ENCODE results near the gene LSM11.
"Not testable (repeated sequence)": the region's sequence is repeated elsewhere in the genome, so short reads cannot be mapped to it uniquely, and the experiment has no call there.

Gene LSM11

DNA sequence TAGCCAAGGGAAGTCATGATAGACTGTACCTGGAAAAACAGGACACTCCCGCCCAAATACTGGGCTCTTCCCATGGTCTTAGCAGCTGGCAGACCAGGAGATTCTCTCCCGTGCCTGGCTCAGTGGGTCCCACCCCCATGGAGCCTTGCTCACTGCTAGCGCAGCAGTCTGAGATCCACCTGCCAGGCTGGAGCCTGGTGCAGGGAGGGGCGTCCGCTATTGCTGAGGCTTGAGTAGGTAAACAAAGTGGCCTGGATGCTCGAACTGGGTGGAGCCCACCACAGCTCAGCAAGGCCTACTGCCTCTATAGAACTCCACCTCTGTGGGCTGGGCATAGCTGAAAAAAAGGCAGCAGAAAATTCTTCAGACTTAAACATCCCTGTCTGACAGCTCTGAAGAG lies 22.4 kb upstream of the LSM11 start:
- Histone ChIP-seq H3K9me3 (ENCODE audit: insufficient read depth, low read depth, low read length) (no peaks in the 10 kb centered on the region), H2AFZ (ENCODE audit: low read length) (no peak overlapping the region), H3K9me2 (replicated peaks; ENCODE audit: low read depth, low read length) (no peaks in the 10 kb centered on the region), H3K4me1 (ENCODE audit: insufficient read depth, low read length, poor library complexity, severe bottlenecking) (no peaks in the 10 kb centered on the region), H3F3A (ENCODE audit: low read depth) (no peaks in the 10 kb centered on the region), H3K4me2 (ENCODE audit: low read depth, low read length, poor library complexity, severe bottlenecking) (no peak overlapping the region), H3K4me3 (ENCODE audit: low read length, poor library complexity, severe bottlenecking) (no peak overlapping the region), H3K27me3 (ENCODE audit: insufficient read depth, low read length, poor library complexity, severe bottlenecking) (no peaks in the 10 kb centered on the region), H3K36me3 (ENCODE audit: insufficient read depth, low read length) (no peaks in the 10 kb centered on the region), H3K9ac (ENCODE audit: low read depth, low read length, poor library complexity, severe bottlenecking) (no peak overlapping the region), H3K79me2 (ENCODE audit: insufficient read depth, low read length) (no peaks in the 10 kb centered on the region), H4K20me1 (ENCODE audit: insufficient read depth, low read length, poor library complexity, severe bottlenecking) (no peaks in the 10 kb centered on the region)
- TF ChIP-seq EZH2phosphoT487 (IDR thresholded peaks at IDR 0.05; ENCODE audit: borderline replicate concordance), result no peak
- TF ChIP-seq, protein P1, sequence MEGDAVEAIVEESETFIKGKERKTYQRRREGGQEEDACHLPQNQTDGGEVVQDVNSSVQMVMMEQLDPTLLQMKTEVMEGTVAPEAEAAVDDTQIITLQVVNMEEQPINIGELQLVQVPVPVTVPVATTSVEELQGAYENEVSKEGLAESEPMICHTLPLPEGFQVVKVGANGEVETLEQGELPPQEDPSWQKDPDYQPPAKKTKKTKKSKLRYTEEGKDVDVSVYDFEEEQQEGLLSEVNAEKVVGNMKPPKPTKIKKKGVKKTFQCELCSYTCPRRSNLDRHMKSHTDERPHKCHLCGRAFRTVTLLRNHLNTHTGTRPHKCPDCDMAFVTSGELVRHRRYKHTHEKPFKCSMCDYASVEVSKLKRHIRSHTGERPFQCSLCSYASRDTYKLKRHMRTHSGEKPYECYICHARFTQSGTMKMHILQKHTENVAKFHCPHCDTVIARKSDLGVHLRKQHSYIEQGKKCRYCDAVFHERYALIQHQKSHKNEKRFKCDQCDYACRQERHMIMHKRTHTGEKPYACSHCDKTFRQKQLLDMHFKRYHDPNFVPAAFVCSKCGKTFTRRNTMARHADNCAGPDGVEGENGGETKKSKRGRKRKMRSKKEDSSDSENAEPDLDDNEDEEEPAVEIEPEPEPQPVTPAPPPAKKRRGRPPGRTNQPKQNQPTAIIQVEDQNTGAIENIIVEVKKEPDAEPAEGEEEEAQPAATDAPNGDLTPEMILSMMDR (conservative IDR thresholded peaks at IDR 0.05; ENCODE audit: low read length), result no peak

DNA sequence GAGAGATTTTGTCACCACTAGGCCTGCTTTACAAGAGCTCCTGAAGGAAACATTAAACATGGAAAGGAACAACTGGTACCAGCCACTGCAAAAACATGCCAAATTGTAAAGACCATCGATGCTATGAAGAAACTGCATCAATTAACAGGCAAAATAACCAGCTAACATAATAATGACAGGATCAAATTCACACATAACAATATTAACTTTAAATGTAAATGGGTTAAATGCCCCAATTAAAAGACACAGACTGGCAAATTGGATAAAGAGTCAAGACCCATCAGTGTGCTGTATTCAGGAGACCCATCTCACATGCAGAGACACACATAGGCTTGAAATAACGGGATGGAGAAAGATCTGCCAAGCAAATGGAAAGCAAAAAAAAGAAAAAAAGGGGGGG lies 20.6 kb upstream of the LSM11 start:
- H4K20me1 ChIP-seq (ENCODE audit: insufficient read depth, low read length, poor library complexity, severe bottlenecking); H3K9me3 ChIP-seq (ENCODE audit: insufficient read depth, low read depth, low read length); H3K9me2 ChIP-seq (replicated peaks; ENCODE audit: low read depth, low read length); H3K36me3 ChIP-seq (ENCODE audit: insufficient read depth, low read length); H3K4me1 ChIP-seq (ENCODE audit: insufficient read depth, low read length, poor library complexity, severe bottlenecking); H3K79me2 ChIP-seq (ENCODE audit: insufficient read depth, low read length); H3K27me3 ChIP-seq (ENCODE audit: insufficient read depth, low read length, poor library complexity, severe bottlenecking); H2AFZ ChIP-seq (ENCODE audit: low read length); H3K4me2 ChIP-seq (ENCODE audit: low read depth, low read length, poor library complexity, severe bottlenecking); H3F3A ChIP-seq (ENCODE audit: low read depth); H3K9ac ChIP-seq (ENCODE audit: low read depth, low read length, poor library complexity, severe bottlenecking); H3K4me3 ChIP-seq (ENCODE audit: low read length, poor library complexity, severe bottlenecking): not testable (repeated sequence)

DNA sequence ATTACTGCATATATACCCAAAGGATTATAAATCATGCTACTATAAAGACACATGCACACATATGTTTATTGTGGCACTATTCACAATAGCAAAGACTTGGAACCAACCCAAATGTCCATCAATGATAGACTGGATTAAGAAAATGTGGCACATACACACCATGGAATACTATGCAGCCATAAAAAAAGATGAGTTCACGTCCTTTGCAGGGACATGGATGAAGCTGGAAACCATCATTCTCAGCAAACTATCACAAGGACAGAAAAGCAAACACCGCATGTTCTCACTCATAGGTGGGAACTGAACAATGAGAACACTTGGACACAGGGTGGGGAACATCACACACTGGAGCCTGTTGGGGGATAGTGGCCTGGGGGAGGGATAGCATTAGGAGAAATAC lies 16.9 kb upstream of the LSM11 start:
- not testable (repeated sequence) for H3K4me2 ChIP-seq (ENCODE audit: low read depth, low read length, poor library complexity, severe bottlenecking); H3K4me3 ChIP-seq (ENCODE audit: low read length, poor library complexity, severe bottlenecking); H3K4me1 ChIP-seq (ENCODE audit: insufficient read depth, low read length, poor library complexity, severe bottlenecking); H4K20me1 ChIP-seq (ENCODE audit: insufficient read depth, low read length, poor library complexity, severe bottlenecking); H3K9ac ChIP-seq (ENCODE audit: low read depth, low read length, poor library complexity, severe bottlenecking); H3K79me2 ChIP-seq (ENCODE audit: insufficient read depth, low read length); H2AFZ ChIP-seq (ENCODE audit: low read length); H3K27me3 ChIP-seq (ENCODE audit: insufficient read depth, low read length, poor library complexity, severe bottlenecking); H3F3A ChIP-seq (ENCODE audit: low read depth); H3K9me3 ChIP-seq (ENCODE audit: insufficient read depth, low read depth, low read length); H3K36me3 ChIP-seq (ENCODE audit: insufficient read depth, low read length); H3K9me2 ChIP-seq (replicated peaks; ENCODE audit: low read depth, low read length)

DNA sequence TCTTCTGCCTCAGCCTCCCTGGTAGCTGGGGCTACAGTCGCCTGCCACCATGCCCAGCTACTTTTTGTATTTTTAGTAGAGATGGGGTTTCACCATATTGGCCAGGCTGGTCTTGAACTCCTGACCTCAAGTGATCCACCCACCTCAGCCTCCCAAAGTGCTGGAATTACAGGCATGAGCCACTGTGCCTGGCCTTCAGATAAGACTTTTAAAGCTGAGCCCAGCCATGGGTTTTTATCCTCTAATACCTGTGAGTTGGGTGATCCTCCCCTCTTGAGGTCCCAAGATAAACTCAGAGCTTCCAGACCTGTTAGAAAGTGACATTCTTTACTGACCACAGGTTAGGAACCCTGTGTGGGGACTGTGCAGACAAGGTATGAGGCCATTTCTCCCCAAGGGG lies 15.7 kb upstream of the LSM11 start:
- H3K36me3 ChIP-seq (ENCODE audit: insufficient read depth, low read length); H3K4me2 ChIP-seq (ENCODE audit: low read depth, low read length, poor library complexity, severe bottlenecking); H3K4me1 ChIP-seq (ENCODE audit: insufficient read depth, low read length, poor library complexity, severe bottlenecking); H2AFZ ChIP-seq (ENCODE audit: low read length); H3F3A ChIP-seq (ENCODE audit: low read depth); H3K9me2 ChIP-seq (replicated peaks; ENCODE audit: low read depth, low read length); H3K27me3 ChIP-seq (ENCODE audit: insufficient read depth, low read length, poor library complexity, severe bottlenecking); H3K9me3 ChIP-seq (ENCODE audit: insufficient read depth, low read depth, low read length); H3K79me2 ChIP-seq (ENCODE audit: insufficient read depth, low read length); H4K20me1 ChIP-seq (ENCODE audit: insufficient read depth, low read length, poor library complexity, severe bottlenecking); H3K9ac ChIP-seq (ENCODE audit: low read depth, low read length, poor library complexity, severe bottlenecking); H3K4me3 ChIP-seq (ENCODE audit: low read length, poor library complexity, severe bottlenecking): not testable (repeated sequence)

DNA sequence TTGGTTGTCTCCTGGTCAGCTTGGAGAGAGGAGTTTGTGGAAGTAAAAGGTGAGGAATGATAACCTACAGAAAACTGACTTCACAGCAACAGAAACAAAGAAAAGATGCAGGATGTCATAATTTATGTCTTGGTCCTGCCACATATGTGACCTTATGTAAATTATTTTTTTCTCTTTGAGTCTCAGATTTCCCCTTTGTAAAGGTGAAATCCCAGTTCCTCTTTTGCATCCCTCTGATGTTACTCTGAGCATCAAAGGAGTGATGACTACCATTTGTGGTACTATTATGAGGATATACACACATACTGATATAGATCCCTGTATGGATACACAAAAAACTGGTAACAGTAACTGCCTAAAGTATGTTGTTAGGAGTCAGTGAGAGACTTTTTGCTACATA lies 13.7 kb upstream of the LSM11 start:
- Histone ChIP-seq H3K4me1 (ENCODE audit: insufficient read depth, low read length, poor library complexity, severe bottlenecking) (no peaks in the 10 kb centered on the region), H3K36me3 (ENCODE audit: insufficient read depth, low read length) (no peaks in the 10 kb centered on the region), H4K20me1 (ENCODE audit: insufficient read depth, low read length, poor library complexity, severe bottlenecking) (no peaks in the 10 kb centered on the region), H3K27me3 (ENCODE audit: insufficient read depth, low read length, poor library complexity, severe bottlenecking) (no peaks in the 10 kb centered on the region), H3K9ac (ENCODE audit: low read depth, low read length, poor library complexity, severe bottlenecking) (no peak overlapping the region), H3K79me2 (ENCODE audit: insufficient read depth, low read length) (no peaks in the 10 kb centered on the region), H3K4me3 (ENCODE audit: low read length, poor library complexity, severe bottlenecking) (no peak overlapping the region), H3K4me2 (ENCODE audit: low read depth, low read length, poor library complexity, severe bottlenecking) (no peak overlapping the region), H3F3A (ENCODE audit: low read depth) (no peaks in the 10 kb centered on the region), H3K9me2 (replicated peaks; ENCODE audit: low read depth, low read length) (no peaks in the 10 kb centered on the region), H3K9me3 (ENCODE audit: insufficient read depth, low read depth, low read length) (no peaks in the 10 kb centered on the region), H2AFZ (ENCODE audit: low read length) (no peak overlapping the region)
- TF ChIP-seq EZH2phosphoT487 (IDR thresholded peaks at IDR 0.05; ENCODE audit: borderline replicate concordance), result no peak
- TF ChIP-seq, protein P1 (conservative IDR thresholded peaks at IDR 0.05; ENCODE audit: low read length), result no peak

Measured in Loucy (cell line).